Measurements from ENCODE around the gene MCTP1. TPM values are rescaled to one million over a fixed set of nuclear protein-coding genes. Genes with fewer than 3 reads are reported as not detected.

MCTP1 gene
- total RNA-seq, 1 experiment from 2014 or later, result 2.5 TPM

- no peak for DNase-seq
- no peak overlapping the region for H2BK20ac ChIP-seq (ENCODE audit: low read depth, low read length, poor library complexity, severe bottlenecking)
- no peak overlapping the region for H2BK5ac ChIP-seq (ENCODE audit: insufficient read length, low read length)
- H3K56ac ChIP-seq (ENCODE audit: insufficient read length, low read depth, low read length), result no peak overlapping the region
- H3K14ac ChIP-seq (ENCODE audit: insufficient read depth, low read length), result no peak overlapping the region
- no peaks in the 10 kb centered on the region for H4K20me1 ChIP-seq (ENCODE audit: control insufficient read depth, insufficient read depth, insufficient read length)
- no peak for TF ChIP-seq CTCF (conservative IDR thresholded peaks at IDR 0.05)
- Mint-ChIP-seq H3K9me3 (no peaks in the 10 kb centered on the region), H3K27ac (peak overlapping the region in 1 of 3 experiments; percentile 23; a peak in 1 of 7 replicates), H3K4me1 (peaks cover 28 to 34% of the 10 kb centered on the region in 2 experiments), H3K4me3 (no peak overlapping the region), H3K36me3 (ENCODE audit: insufficient read depth in 1 of 3, low read depth in 3 of 3) (no peaks in the 10 kb centered on the region), H3K27me3 (ENCODE audit: low read depth) (no peaks in the 10 kb centered on the region; the same call in 1 of the 2 replicates)
- no peak overlapping the region for H3K4ac ChIP-seq (ENCODE audit: low read depth, low read length)
- H3K79me2 ChIP-seq (ENCODE audit: insufficient read depth, low read length), result no peaks in the 10 kb centered on the region
- peak overlapping the region; percentile 1 for H3K4me2 ChIP-seq (ENCODE audit: insufficient read depth, insufficient read length, low read length)
- H3K27me3 ChIP-seq (ENCODE audit: insufficient read depth, low read length), result no peaks in the 10 kb centered on the region
- H2BK15ac ChIP-seq (ENCODE audit: low read depth, low read length), result no peak overlapping the region
- peaks cover 3% of the 10 kb centered on the region; the same call in 1 of the 2 replicates for H3K4me1 ChIP-seq (ENCODE audit: insufficient read depth, low read length)
- no CpG with 5 or more reads among the region's 2 CpGs for WGBS (ENCODE audit: extremely low coverage, insufficient read length, low lambda C conversion rate)
- H3K18ac ChIP-seq (ENCODE audit: insufficient read length, low read depth, low read length), result no peak overlapping the region
- no peak overlapping the region for H3K23ac ChIP-seq (ENCODE audit: insufficient read length, low read depth, low read length)
- H3K27ac ChIP-seq (ENCODE audit: insufficient read length, low read depth, low read length), result no peak overlapping the region
- H4K8ac ChIP-seq (replicated peaks; ENCODE audit: insufficient read length, low read depth, low read length), result no peak overlapping the region
- no peak overlapping the region for H4K5ac ChIP-seq (ENCODE audit: insufficient read length, low read depth, low read length)
- H3K79me1 ChIP-seq (ENCODE audit: insufficient read depth, low read depth, low read length, poor library complexity, severe bottlenecking), result no peaks in the 10 kb centered on the region
- no peak overlapping the region for H2AK5ac ChIP-seq (ENCODE audit: insufficient read length, low read length)
- no peak overlapping the region for H2BK120ac ChIP-seq (ENCODE audit: low read depth, low read length, poor library complexity, severe bottlenecking)
- no peak overlapping the region for H2AFZ ChIP-seq (ENCODE audit: low read length)
- no peak overlapping the region for H3T11ph ChIP-seq (ENCODE audit: low read length)
- no peaks in the 10 kb centered on the region for H3K23me2 ChIP-seq (ENCODE audit: insufficient read length, low read depth, low read length, poor library complexity, severe bottlenecking)
- no peaks in the 10 kb centered on the region for H3K9me3 ChIP-seq (ENCODE audit: control insufficient read depth, low read depth, low read length)
- H3K9ac ChIP-seq (ENCODE audit: extremely low read depth, insufficient read length, low read length), result no peak overlapping the region
- no peak overlapping the region for H4K91ac ChIP-seq (ENCODE audit: insufficient read length, low read depth, low read length)
- H2BK12ac ChIP-seq (ENCODE audit: insufficient read length, low read depth, low read length), result no peak overlapping the region
Observed at GRCh38 chr5:94853120-94853519, 431.8 kb downstream of the MCTP1 start.

All from H9 (cell line).